Measurements from ENCODE around the gene ACTG2.
"Not testable (repeated sequence)": the region's sequence is repeated elsewhere in the genome, so short reads cannot be mapped to it uniquely, and the experiment has no call there.

Gene ACTG2

GRCh38 chr2:73894877-73895276 lies 2.1 kb downstream of the ACTG2 start:
- no peaks in the 10 kb centered on the region for H3K27me3 ChIP-seq (ENCODE audit: control insufficient read depth, insufficient read depth, low read length)
- H3K4me1 ChIP-seq (ENCODE audit: control insufficient read depth, insufficient read depth, low read length): peaks cover 4% of the 10 kb centered on the region
- H3K9ac ChIP-seq (ENCODE audit: low read depth, low read length): no peak overlapping the region
- H3K9me3 ChIP-seq (ENCODE audit: control insufficient read depth, insufficient read depth, low read length): no peaks in the 10 kb centered on the region
- H3K4me3 ChIP-seq (ENCODE audit: low read depth, low read length): no peak overlapping the region
- no peaks in the 10 kb centered on the region for H3K36me3 ChIP-seq (ENCODE audit: control insufficient read depth, insufficient read depth, low read length)

DNA sequence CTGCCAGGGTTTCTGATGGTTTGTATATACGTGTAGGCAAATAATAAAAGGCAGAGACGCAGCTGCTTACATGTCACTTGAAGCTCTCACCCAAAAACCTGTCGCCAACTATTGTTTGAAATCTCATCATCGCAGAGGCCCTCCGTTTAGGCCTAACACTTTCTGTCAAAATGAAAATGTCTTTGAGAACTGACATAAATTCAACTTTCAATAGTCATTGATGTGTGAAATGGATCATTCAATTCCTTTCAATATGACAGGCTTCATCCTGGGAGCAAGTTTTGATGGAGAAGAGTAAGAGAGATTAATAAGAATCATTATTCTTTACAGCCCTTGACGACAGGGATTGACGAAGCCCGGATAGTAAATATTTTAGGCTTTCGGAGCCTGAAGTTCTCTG lies 2.7 kb downstream of the ACTG2 start:
- no peak overlapping the region for H3K4me3 ChIP-seq (ENCODE audit: low read depth, low read length)
- peaks cover 4% of the 10 kb centered on the region for H3K4me1 ChIP-seq (ENCODE audit: control insufficient read depth, insufficient read depth, low read length)
- no peaks in the 10 kb centered on the region for H3K9me3 ChIP-seq (ENCODE audit: control insufficient read depth, insufficient read depth, low read length)
- no peaks in the 10 kb centered on the region for H3K36me3 ChIP-seq (ENCODE audit: control insufficient read depth, insufficient read depth, low read length)
- no peaks in the 10 kb centered on the region for H3K27me3 ChIP-seq (ENCODE audit: control insufficient read depth, insufficient read depth, low read length)
- H3K9ac ChIP-seq (ENCODE audit: low read depth, low read length): no peak overlapping the region

DNA sequence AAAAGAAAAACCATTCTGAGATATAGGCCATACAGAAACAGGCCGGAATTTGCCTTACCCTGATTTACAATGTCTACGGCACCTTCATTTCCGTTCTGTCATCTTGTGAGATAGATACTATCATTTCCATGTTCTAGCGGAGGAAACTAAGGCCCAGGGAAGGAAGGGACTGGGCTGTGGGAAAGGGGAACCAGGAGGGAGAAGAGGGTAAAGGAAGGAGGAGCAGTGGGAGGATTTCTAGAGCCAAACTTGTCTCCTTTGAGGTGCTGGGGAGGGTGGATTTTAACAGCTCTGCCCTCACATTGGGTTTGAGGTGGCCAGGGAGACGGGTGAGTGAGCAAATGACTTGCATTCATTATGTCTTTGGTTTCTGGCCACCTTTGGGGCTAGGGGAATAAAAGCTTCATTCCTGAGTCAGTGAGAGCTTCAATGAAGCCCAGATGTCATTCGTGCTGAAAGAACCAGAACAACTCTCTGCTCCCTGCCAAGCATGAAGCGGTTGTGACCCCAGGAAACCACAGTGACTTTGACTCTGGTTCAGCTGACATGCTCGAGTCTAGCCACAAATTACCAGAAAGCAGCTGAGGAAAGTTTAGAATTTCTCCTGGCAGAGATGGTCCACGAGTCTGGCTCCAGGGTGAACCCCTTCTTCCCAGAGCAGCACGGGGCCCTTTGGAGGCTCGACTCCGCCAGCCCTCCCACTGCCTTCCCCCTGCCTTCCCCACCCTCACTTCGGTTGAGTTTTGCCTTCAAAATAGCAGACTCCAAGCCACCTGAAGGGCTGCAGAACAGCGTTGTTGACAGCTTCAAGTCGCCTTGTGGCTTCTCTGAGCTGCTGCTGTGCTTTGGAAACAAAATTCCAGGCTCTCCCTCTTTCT lies 3.8 kb downstream of the ACTG2 start:
- Histone ChIP-seq H3K9me3 (ENCODE audit: control insufficient read depth, insufficient read depth, low read length) (no peaks in the 10 kb centered on the region), H3K36me3 (ENCODE audit: control insufficient read depth, insufficient read depth, low read length) (no peaks in the 10 kb centered on the region), H3K4me1 (ENCODE audit: control insufficient read depth, insufficient read depth, low read length) (peaks cover 4% of the 10 kb centered on the region), H3K27me3 (ENCODE audit: control insufficient read depth, insufficient read depth, low read length) (no peaks in the 10 kb centered on the region), H3K4me3 (ENCODE audit: low read depth, low read length) (no peak overlapping the region), H3K9ac (ENCODE audit: low read depth, low read length) (no peak overlapping the region)

DNA sequence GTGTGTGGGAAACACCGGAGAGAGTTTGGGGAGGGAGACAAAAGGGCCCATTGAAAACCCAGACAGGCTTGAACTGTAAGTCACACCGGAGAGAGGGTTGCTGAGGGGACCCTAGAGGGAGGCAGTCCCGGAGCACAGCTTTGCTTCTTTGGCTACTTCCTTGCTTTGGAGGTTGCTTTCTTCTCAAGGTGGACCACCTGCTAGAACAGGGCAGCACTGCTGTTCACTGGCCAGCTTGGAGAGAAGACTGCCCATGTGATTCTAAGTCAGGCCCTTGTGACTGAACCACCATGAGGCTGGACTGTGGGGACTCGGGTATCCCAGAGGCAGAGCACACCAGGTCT lies 4.4 kb downstream of the ACTG2 start:
- no peak overlapping the region for H3K9ac ChIP-seq (ENCODE audit: low read depth, low read length)

DNA sequence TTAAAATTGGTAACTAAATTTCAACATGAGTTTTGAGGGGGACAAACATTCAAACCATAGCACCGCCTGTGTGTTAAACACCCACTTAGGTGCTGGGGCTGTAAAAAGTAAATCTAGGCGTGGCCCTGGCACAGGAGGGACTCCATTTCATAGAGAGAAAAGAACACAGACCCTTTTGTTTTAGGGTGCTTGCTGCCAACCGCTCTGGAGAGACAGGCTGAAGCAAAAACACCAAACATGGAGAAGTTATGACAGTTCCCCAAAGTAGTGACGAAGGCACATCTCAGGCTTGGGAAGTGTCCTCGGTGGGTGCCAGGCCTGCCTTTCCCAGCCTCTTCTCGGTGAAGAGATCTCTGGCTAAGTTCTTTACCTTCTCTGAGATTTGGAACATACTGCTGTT lies 5.1 kb downstream of the ACTG2 start:
- Histone ChIP-seq H3K36me3 (ENCODE audit: control insufficient read depth, insufficient read depth, low read length) (no peaks in the 10 kb centered on the region), H3K9me3 (ENCODE audit: control insufficient read depth, insufficient read depth, low read length) (no peaks in the 10 kb centered on the region), H3K4me3 (ENCODE audit: low read depth, low read length) (no peak overlapping the region), H3K9ac (ENCODE audit: low read depth, low read length) (no peak overlapping the region), H3K4me1 (ENCODE audit: control insufficient read depth, insufficient read depth, low read length) (no peaks in the 10 kb centered on the region), H3K27me3 (ENCODE audit: control insufficient read depth, insufficient read depth, low read length) (no peaks in the 10 kb centered on the region)

More for the DNA sequence above, 4.4 kb downstream of the ACTG2 start:
- Histone ChIP-seq H3K4me1 (ENCODE audit: control insufficient read depth, insufficient read depth, low read length) (peaks cover 4% of the 10 kb centered on the region), H3K4me3 (ENCODE audit: low read depth, low read length) (no peak overlapping the region), H3K27me3 (ENCODE audit: control insufficient read depth, insufficient read depth, low read length) (no peaks in the 10 kb centered on the region), H3K36me3 (ENCODE audit: control insufficient read depth, insufficient read depth, low read length) (no peaks in the 10 kb centered on the region), H3K9me3 (ENCODE audit: control insufficient read depth, insufficient read depth, low read length) (no peaks in the 10 kb centered on the region)

DNA sequence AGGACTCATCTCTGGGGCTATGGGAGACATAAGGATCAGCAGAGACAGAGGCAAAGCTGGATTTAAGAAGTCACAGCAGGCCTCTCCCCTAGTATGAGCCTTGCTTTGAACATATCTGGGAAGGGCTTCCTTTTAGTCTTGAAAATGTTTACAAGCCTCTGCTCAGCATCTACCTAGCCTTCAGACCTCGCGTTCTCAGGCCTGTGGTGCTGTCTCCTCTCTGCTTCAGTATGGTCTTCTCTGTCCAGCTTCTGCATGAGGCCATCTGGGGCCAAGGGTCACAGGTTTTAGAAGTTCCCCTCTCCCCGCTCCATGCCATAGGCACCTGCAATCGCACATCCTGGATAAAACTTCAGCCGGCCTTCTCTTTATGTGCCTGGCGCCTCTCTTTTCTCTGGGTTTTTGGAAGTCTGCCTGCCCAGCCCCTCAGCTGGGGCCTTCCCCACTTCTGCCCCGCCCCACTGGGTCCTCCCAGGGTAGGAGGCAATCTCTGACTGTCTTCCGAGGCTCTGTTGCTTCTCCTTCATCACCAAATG lies 7.1 kb downstream of the ACTG2 start:
- H3K9me3 ChIP-seq (ENCODE audit: control insufficient read depth, insufficient read depth, low read length): no peaks in the 10 kb centered on the region
- no peaks in the 10 kb centered on the region for H3K4me1 ChIP-seq (ENCODE audit: control insufficient read depth, insufficient read depth, low read length)
- no peaks in the 10 kb centered on the region for H3K27me3 ChIP-seq (ENCODE audit: control insufficient read depth, insufficient read depth, low read length)
- no peak overlapping the region for H3K9ac ChIP-seq (ENCODE audit: low read depth, low read length)
- H3K36me3 ChIP-seq (ENCODE audit: control insufficient read depth, insufficient read depth, low read length): no peaks in the 10 kb centered on the region
- no peak overlapping the region for H3K4me3 ChIP-seq (ENCODE audit: low read depth, low read length)

DNA sequence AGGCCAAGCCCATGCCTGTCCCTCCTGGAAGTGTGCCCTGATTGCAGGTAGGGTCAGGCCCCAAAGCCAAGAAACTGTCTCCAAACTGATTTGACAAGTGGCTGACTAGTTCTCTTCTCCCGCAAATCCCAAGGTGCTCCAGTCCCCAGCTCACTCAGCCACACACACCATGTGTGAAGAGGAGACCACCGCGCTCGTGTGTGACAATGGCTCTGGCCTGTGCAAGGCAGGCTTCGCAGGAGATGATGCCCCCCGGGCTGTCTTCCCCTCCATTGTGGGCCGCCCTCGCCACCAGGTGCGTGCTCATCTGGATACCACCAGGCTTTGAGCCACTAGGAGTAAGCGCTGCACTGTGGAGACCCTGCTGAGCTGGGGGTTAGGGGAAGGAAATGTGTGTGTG lies 8.3 kb downstream of the ACTG2 start:
- H3K36me3 ChIP-seq (ENCODE audit: control insufficient read depth, insufficient read depth, low read length): no peaks in the 10 kb centered on the region
- no peaks in the 10 kb centered on the region for H3K9me3 ChIP-seq (ENCODE audit: control insufficient read depth, insufficient read depth, low read length)
- H3K9ac ChIP-seq (ENCODE audit: low read depth, low read length): no peak overlapping the region
- H3K27me3 ChIP-seq (ENCODE audit: control insufficient read depth, insufficient read depth, low read length): no peaks in the 10 kb centered on the region
- no peak overlapping the region for H3K4me3 ChIP-seq (ENCODE audit: low read depth, low read length)
- H3K4me1 ChIP-seq (ENCODE audit: control insufficient read depth, insufficient read depth, low read length): no peaks in the 10 kb centered on the region

DNA sequence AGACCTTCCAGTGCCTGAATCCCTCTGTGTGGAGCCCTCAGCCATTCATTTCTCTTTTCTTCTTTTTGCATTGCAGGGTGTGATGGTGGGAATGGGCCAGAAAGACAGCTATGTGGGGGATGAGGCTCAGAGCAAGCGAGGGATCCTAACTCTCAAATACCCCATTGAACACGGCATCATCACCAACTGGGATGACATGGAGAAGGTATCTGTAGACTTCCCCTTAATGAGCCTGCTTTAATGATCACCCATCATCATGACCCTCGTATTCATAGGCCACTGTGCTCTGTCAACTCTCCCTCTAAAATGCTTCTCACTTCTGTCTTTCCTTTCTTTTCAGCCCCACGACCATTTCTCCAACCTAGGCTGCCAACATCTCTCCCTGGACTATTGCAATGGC lies 9.5 kb downstream of the ACTG2 start:
- Histone ChIP-seq H3K4me3 (ENCODE audit: low read depth, low read length) (no peak overlapping the region), H3K4me1 (ENCODE audit: control insufficient read depth, insufficient read depth, low read length) (no peaks in the 10 kb centered on the region), H3K9me3 (ENCODE audit: control insufficient read depth, insufficient read depth, low read length) (no peaks in the 10 kb centered on the region), H3K9ac (ENCODE audit: low read depth, low read length) (no peak overlapping the region), H3K36me3 (ENCODE audit: control insufficient read depth, insufficient read depth, low read length) (no peaks in the 10 kb centered on the region), H3K27me3 (ENCODE audit: control insufficient read depth, insufficient read depth, low read length) (no peaks in the 10 kb centered on the region)

DNA sequence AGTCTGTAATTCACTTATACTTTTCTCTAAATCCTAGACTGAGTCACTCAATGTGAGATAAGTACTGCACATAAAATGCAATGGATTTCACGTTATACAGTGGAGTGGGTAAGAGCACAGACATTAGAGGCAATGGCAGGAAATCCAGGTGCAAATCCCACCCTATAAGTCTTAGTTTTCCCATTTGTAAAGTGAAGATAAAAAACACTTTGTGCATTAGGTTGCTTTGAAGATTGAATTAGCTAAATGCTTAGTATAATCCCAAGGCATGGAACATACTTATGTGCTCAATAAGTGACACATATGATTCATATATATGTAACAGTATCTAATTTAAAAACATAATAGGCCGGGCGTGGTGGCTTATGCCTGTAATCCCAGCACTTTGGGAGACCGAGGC lies 10.5 kb downstream of the ACTG2 start:
- Histone ChIP-seq H3K9ac (ENCODE audit: low read depth, low read length) (no peak overlapping the region), H3K27me3 (ENCODE audit: control insufficient read depth, insufficient read depth, low read length) (no peaks in the 10 kb centered on the region), H3K4me1 (ENCODE audit: control insufficient read depth, insufficient read depth, low read length) (no peaks in the 10 kb centered on the region), H3K36me3 (ENCODE audit: control insufficient read depth, insufficient read depth, low read length) (no peaks in the 10 kb centered on the region), H3K9me3 (ENCODE audit: control insufficient read depth, insufficient read depth, low read length) (no peaks in the 10 kb centered on the region), H3K4me3 (ENCODE audit: low read depth, low read length) (no peak overlapping the region)

DNA sequence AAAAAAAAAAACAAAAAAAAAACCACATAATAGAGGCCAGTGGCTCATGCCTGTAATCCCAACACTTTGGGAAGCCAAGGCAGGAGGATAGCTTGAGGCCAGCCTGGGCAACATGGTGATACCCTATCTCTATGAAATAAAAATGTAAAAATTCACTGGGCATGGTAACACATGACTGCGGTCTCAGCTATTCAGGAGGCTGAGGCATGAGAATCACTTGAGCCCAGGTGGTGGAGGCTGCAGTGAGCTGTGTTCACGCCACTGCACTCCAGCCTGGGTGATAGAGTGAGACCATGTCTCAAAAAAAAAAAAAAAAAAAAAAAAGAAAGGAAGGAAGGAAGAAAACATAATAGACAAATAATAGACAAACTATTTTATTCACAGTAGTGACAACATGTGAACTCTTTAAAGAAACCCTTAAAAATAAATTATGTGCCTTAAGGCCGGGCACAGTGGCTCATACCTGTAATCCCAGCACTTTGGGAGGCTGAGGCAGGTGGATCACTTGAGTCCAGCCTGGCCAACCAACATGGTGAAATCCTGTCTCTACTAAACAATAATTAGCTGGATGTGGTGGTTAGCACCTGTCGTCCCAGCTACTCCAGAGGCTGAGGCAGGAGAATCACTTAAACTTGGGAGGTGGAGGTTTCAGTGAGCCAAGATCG lies 11.3 kb downstream of the ACTG2 start:
- H3K9ac ChIP-seq (ENCODE audit: low read depth, low read length); H3K27me3 ChIP-seq (ENCODE audit: control insufficient read depth, insufficient read depth, low read length); H3K4me3 ChIP-seq (ENCODE audit: low read depth, low read length); H3K9me3 ChIP-seq (ENCODE audit: control insufficient read depth, insufficient read depth, low read length); H3K36me3 ChIP-seq (ENCODE audit: control insufficient read depth, insufficient read depth, low read length); H3K4me1 ChIP-seq (ENCODE audit: control insufficient read depth, insufficient read depth, low read length): not testable (repeated sequence)

DNA sequence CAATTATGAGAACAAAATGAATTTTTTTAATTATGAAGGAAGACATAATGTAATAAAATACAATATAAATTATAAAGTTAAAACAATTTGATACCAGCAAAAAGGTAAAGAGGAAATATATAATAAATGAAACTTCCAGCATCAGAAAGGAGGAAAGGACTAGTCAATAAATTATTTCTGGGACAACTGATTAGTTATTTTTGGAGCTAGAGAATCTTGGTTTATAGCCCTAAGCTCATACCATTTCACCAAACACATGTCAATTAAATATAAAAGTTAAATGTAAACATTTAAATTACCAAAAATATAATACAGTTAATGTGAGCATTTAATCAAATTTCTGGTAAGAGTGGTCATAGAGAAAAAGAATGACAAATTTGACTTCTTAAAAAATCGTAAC lies 12.1 kb downstream of the ACTG2 start:
- Histone ChIP-seq H3K4me3 (ENCODE audit: low read depth, low read length) (no peak overlapping the region), H3K9ac (ENCODE audit: low read depth, low read length) (no peak overlapping the region), H3K27me3 (ENCODE audit: control insufficient read depth, insufficient read depth, low read length) (no peaks in the 10 kb centered on the region), H3K4me1 (ENCODE audit: control insufficient read depth, insufficient read depth, low read length) (no peaks in the 10 kb centered on the region), H3K9me3 (ENCODE audit: control insufficient read depth, insufficient read depth, low read length) (no peaks in the 10 kb centered on the region), H3K36me3 (ENCODE audit: control insufficient read depth, insufficient read depth, low read length) (no peaks in the 10 kb centered on the region)
